ENCODE results near the gene RAB26. TPM values are rescaled to one million over a fixed set of nuclear protein-coding genes. Genes with fewer than 3 reads are reported as not detected.

The RAB26 gene
- total RNA-seq, 1 donor from 2014 or later, result 2.1 TPM

DNA sequence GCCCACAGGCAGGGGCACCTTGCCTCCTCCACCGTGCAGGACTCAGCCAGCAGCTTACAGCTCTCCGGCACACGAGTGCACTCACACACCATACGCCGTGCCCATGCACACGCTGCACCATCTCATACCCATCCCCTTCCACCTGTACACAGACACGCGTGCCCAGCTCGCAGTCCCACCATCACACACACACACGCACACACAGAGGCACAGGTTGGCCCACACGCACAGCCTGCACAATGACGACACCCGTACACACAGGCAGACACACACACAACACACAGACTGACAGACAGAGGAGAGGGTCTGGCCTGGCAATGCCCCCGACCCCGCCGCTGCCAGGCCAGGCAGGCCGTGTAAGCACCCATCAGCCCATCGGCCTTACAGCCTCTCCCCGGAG lies 35.9 kb downstream of the RAB26 start:
- TF ChIP-seq EZH2phosphoT487 (IDR thresholded peaks at IDR 0.05) (no peak), CTCF (IDR thresholded peaks at IDR 0.05) (no peak), EZH2 (IDR thresholded peaks at IDR 0.05) (no peak)
- Mint-ChIP-seq H3K27me3 (ENCODE audit: insufficient read depth, low read depth) (peaks cover 9% of the 10 kb centered on the region), H3K4me1 (peaks cover 3% of the 10 kb centered on the region), H3K36me3 (peaks cover 2% of the 10 kb centered on the region), H3K4me3 (no peak overlapping the region), H3K27ac (no peak overlapping the region), H3K9me3 (no peaks in the 10 kb centered on the region)
- no peaks in the 10 kb centered on the region for H3K27me3 ChIP-seq
- DNase-seq (ENCODE audit: low spot score), result no peak
- H3K9me3 ChIP-seq (ENCODE audit: low read depth), result no peaks in the 10 kb centered on the region
- no peak overlapping the region for H3K4me2 ChIP-seq
- H3K79me2 ChIP-seq (ENCODE audit: low read depth), result no peaks in the 10 kb centered on the region
- no peak overlapping the region for H3K9ac ChIP-seq
- no peaks in the 10 kb centered on the region for H3K4me1 ChIP-seq
- no peaks in the 10 kb centered on the region for H3K36me3 ChIP-seq
- no peak overlapping the region for H3K4me3 ChIP-seq
- H4K20me1 ChIP-seq (ENCODE audit: low read depth), result no peaks in the 10 kb centered on the region
- no peak overlapping the region for H3K27ac ChIP-seq
- H3F3A ChIP-seq (ENCODE audit: low read depth), result no peaks in the 10 kb centered on the region
- H2AFZ ChIP-seq (replicated peaks), result no peak overlapping the region

DNA sequence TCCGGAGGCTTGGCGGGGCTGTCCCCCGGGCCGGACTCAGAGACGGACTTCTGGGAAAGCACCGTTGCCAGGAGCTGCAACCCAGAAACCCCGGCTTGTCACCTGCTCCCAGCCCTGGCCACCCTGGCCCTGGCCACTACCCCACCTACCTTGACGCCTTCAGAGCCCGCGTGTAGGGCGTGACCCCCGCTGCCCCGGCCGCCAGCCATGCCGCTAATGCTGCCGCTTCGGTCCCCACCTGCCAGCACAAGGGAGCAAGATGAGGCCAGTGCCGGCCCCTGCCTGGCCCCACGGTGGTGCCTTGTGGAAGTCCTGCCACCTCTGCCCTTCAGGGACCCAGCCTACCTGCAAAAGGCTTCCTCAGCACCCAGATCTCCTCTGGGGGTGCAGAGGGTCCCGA lies 36.5 kb downstream of the RAB26 start:
- H3K4me3 ChIP-seq, result no peak overlapping the region
- no peaks in the 10 kb centered on the region for H3K9me3 ChIP-seq (ENCODE audit: low read depth)
- no peaks in the 10 kb centered on the region for H3K27me3 ChIP-seq
- H3K36me3 ChIP-seq, result no peaks in the 10 kb centered on the region
- peaks cover 9% of the 10 kb centered on the region for H3K27me3 Mint-ChIP-seq (ENCODE audit: insufficient read depth, low read depth)
- H3K27ac Mint-ChIP-seq, result no peak overlapping the region
- no peaks in the 10 kb centered on the region for H4K20me1 ChIP-seq (ENCODE audit: low read depth)
- H3K27ac ChIP-seq, result no peak overlapping the region
- H3F3A ChIP-seq (ENCODE audit: low read depth), result no peaks in the 10 kb centered on the region
- TF ChIP-seq EZH2phosphoT487 (IDR thresholded peaks at IDR 0.05) (no peak), EZH2 (IDR thresholded peaks at IDR 0.05) (no peak), CTCF (IDR thresholded peaks at IDR 0.05) (no peak)
- no peak overlapping the region for H3K9ac ChIP-seq
- H3K4me1 ChIP-seq, result no peaks in the 10 kb centered on the region
- no peak for DNase-seq (ENCODE audit: low spot score)
- peaks cover 3% of the 10 kb centered on the region for H3K4me1 Mint-ChIP-seq
- H3K4me3 Mint-ChIP-seq, result no peak overlapping the region
- no peaks in the 10 kb centered on the region for H3K9me3 Mint-ChIP-seq
- no peak overlapping the region for H3K4me2 ChIP-seq
- H3K79me2 ChIP-seq (ENCODE audit: low read depth), result no peaks in the 10 kb centered on the region
- H3K36me3 Mint-ChIP-seq, result peaks cover 2% of the 10 kb centered on the region
- no peak overlapping the region for H2AFZ ChIP-seq (replicated peaks)

DNA sequence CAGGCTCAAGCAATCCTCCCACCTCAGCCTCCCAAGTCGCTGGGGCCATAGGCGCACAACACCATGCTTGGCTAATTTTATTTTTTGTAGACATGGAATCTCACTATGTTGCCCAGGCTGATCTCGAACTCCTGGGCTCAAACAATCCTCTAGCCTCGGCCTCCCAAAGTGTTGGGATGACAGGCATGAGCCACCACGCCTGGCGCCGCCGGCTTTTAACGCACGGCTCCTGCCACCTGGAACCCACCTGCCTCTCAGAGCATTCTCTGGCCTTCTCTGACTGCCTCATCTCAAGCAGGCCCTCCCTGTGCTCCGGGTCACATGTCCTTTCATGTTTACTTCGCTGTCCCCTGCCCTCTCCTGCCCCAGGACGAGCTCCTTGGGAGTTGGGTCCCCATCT lies 37.6 kb downstream of the RAB26 start:
- Mint-ChIP-seq H3K27ac (peak overlapping the region; percentile 74), H3K36me3 (peaks cover 2% of the 10 kb centered on the region), H3K4me1 (peaks cover 3% of the 10 kb centered on the region), H3K27me3 (ENCODE audit: insufficient read depth, low read depth) (peaks cover 9% of the 10 kb centered on the region), H3K9me3 (no peaks in the 10 kb centered on the region), H3K4me3 (no peak overlapping the region)
- no peak overlapping the region for H3K9ac ChIP-seq
- no peaks in the 10 kb centered on the region for H3K79me2 ChIP-seq (ENCODE audit: low read depth)
- DNase-seq (ENCODE audit: low spot score), result no peak
- no peaks in the 10 kb centered on the region for H3K4me1 ChIP-seq
- no peaks in the 10 kb centered on the region for H3K36me3 ChIP-seq
- no peak overlapping the region for H3K27ac ChIP-seq
- H4K20me1 ChIP-seq (ENCODE audit: low read depth), result no peaks in the 10 kb centered on the region
- TF ChIP-seq EZH2phosphoT487 (IDR thresholded peaks at IDR 0.05) (no peak), CTCF (IDR thresholded peaks at IDR 0.05) (no peak), EZH2 (IDR thresholded peaks at IDR 0.05) (no peak)
- H3F3A ChIP-seq (ENCODE audit: low read depth), result no peaks in the 10 kb centered on the region
- H2AFZ ChIP-seq (replicated peaks), result no peak overlapping the region
- H3K4me3 ChIP-seq, result no peak overlapping the region
- H3K4me2 ChIP-seq, result no peak overlapping the region
- no peaks in the 10 kb centered on the region for H3K27me3 ChIP-seq
- no peaks in the 10 kb centered on the region for H3K9me3 ChIP-seq (ENCODE audit: low read depth)

Measured in neural progenitor cell (in vitro differentiated cells).